ENCODE data around the gene CHAD.
"Not testable (repeated sequence)": the region's sequence is repeated elsewhere in the genome, so short reads cannot be mapped to it uniquely, and the experiment has no call there.

The CHAD gene

DNA sequence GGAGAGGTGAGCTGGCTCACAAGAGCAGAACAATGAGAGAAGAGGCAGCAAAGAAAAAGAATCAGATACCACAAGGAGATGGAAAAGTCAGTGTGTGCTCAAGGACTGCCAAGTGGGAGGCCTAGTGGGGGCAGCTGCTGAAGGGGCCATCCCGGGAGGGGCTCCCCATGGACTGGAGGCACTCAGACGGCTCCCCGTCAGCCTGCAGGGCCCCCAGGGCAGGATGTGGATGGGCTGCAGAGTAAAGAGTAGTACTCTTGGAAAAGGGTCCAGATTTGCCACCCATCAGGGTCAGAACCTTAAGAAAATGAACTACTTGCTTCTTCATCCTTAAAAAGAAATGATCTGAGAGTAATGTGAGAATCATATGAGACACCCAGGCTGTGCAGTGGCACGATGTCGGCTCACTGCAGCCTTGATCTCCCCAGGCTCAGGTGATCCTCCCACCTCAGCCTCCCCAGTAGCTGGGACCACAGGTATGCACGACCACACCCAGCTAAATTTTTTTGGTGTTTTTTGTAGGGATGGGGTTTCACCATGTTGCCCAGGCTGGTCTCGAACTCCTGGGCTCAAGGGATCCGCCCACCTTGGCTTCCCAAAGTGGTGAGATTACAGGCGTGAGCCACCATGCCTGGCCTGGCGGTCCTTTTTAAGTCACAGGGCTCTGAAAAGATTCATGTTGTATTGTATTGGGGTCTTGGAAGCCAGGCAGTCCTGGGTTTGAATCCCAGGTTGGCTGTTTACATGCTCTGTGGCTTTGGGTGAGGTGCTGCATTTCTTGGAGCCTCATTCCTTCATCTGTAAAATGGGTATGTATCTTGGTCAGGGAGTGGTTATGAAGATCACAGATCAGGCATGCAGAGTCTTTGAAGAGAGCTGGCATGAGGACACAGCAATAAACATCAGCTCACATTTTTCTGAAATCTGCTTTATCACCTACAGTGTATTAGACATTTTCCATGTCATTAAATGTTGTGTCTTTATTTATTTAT, 27.5 kb downstream of the CHAD start:
- Mint-ChIP-seq H3K4me3 (no peak overlapping the region), H3K27me3 (no peaks in the 10 kb centered on the region), H3K4me1 (ENCODE audit: low read depth) (no peaks in the 10 kb centered on the region)

DNA sequence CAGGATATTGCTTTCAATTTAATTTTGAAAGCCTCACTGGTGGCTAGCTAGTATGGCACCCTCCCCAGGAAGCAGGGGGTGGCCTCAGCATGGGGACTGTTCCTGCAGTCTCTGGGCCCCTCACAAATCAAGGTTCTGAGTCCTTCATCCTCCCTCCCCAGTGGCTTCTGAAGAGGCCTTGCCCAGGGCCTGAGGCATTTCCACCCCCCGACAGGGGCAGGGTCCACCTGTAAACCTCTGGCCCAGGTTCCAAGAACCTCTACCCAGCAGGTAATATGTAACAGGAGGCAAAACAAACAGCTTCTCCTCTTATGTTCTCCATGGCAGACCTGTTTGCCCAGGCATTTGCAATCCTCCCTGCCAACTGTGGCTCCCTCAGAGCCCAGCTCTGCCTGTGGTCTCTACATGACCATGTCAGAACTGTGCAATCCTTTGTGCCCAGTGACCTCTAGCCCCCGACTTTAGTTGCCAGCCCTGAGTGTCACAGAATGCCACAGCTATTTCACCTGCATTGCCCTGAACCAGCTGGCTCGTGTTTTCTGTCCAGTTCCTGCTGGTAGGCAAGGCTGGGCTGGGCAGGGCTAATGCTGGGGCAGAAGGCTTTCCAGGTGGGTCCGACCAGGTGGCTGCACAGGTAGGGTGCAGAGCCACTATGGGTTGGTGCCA, 28.4 kb downstream of the CHAD start:
- no peaks in the 10 kb centered on the region for H3K27me3 Mint-ChIP-seq
- H3K4me3 Mint-ChIP-seq = no peak overlapping the region
- H3K9me3 Mint-ChIP-seq = no peaks in the 10 kb centered on the region
- H3K36me3 Mint-ChIP-seq (ENCODE audit: low read depth) = peaks cover 4% of the 10 kb centered on the region
- no peaks in the 10 kb centered on the region for H3K4me1 Mint-ChIP-seq (ENCODE audit: low read depth)
- H3K27ac Mint-ChIP-seq = no peak overlapping the region

More for the DNA sequence above, 27.5 kb downstream of the CHAD start:
- Mint-ChIP-seq H3K27ac (no peak overlapping the region), H3K9me3 (no peaks in the 10 kb centered on the region), H3K36me3 (ENCODE audit: low read depth) (peaks cover 4% of the 10 kb centered on the region)

DNA sequence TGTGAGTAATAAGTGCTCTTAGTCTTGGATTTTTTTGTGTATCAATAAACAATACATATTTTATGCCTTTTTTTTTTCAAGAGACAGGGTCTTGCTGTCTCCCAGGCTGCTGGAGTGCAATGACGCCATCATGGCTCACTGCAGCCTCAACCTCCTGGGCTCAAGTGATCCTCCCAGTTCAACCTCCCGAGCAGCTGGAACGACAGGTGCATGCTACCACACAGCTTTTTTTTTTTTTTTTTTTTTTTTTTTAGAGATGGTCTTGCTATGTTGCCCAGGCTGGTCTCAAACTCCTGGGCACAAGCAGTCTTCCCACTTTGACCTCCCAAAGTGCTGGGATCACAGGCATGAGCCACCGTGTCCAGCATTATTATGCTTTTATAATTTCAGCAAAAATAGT, 29.7 kb downstream of the CHAD start:
- Mint-ChIP-seq H3K36me3 (ENCODE audit: low read depth) (peaks cover 4% of the 10 kb centered on the region), H3K9me3 (no peaks in the 10 kb centered on the region), H3K27ac (no peak overlapping the region), H3K27me3 (no peaks in the 10 kb centered on the region), H3K4me1 (ENCODE audit: low read depth) (no peaks in the 10 kb centered on the region), H3K4me3 (no peak overlapping the region)

DNA sequence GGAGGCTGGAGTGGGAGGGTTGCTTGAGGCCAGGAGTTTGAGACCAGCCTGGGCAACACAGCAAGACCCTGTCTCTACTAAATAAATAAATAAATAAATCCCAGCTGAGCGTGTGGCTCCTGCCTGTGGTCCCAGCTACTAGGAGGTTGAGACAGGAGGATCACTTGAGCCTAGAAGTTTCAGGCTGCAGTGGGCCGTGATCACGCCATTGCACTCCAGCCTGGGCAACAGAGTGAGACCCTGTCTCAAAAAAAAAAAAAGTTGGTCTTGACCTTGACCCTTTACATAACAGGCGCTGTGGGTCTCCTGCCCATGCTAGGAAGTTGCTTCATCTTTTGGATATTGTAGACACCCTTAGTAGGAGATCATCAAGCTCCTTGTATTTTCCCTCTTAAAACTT, 31.3 kb downstream of the CHAD start:
- Mint-ChIP-seq H3K4me1 (ENCODE audit: low read depth) (no peaks in the 10 kb centered on the region), H3K27me3 (no peaks in the 10 kb centered on the region), H3K27ac (no peak overlapping the region), H3K9me3 (no peaks in the 10 kb centered on the region), H3K36me3 (ENCODE audit: low read depth) (peaks cover 4% of the 10 kb centered on the region), H3K4me3 (no peak overlapping the region)

DNA sequence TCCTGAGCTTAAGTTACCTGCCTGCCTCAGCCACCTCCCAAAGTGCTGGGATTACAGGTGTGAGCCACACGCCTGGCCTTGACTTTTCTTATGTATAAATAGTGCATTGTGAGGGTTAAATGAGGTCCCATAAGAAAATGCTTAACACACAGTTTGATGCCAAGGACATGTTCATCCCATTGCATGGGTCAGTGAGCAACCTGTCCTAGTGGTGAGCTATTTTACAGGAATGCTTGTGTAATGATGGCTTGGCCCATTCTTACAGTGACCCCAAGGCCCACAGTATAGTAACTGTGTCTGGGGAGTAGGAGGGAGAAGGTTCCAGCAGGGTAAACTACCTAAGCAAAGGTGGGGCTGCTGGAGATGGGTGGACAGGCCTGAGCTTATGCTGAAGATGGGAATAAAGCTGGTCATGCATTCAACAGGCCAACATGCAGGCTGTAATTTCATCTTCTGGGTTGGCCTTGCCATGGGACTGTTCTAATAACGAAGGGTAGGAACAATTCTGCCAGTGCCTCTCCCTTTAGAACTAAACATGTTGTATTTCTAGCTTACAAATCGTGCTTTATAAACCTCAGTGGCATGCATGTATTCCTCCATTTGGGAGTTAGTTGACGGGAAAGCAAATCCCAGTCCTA, 36.4 kb downstream of the CHAD start:
- no peaks in the 10 kb centered on the region for H3K27me3 Mint-ChIP-seq
- H3K4me1 Mint-ChIP-seq (ENCODE audit: low read depth) = peaks cover 7% of the 10 kb centered on the region
- H3K9me3 Mint-ChIP-seq = no peaks in the 10 kb centered on the region
- no peak overlapping the region for H3K27ac Mint-ChIP-seq
- no peak overlapping the region for H3K4me3 Mint-ChIP-seq
- no peaks in the 10 kb centered on the region for H3K36me3 Mint-ChIP-seq (ENCODE audit: low read depth)

DNA sequence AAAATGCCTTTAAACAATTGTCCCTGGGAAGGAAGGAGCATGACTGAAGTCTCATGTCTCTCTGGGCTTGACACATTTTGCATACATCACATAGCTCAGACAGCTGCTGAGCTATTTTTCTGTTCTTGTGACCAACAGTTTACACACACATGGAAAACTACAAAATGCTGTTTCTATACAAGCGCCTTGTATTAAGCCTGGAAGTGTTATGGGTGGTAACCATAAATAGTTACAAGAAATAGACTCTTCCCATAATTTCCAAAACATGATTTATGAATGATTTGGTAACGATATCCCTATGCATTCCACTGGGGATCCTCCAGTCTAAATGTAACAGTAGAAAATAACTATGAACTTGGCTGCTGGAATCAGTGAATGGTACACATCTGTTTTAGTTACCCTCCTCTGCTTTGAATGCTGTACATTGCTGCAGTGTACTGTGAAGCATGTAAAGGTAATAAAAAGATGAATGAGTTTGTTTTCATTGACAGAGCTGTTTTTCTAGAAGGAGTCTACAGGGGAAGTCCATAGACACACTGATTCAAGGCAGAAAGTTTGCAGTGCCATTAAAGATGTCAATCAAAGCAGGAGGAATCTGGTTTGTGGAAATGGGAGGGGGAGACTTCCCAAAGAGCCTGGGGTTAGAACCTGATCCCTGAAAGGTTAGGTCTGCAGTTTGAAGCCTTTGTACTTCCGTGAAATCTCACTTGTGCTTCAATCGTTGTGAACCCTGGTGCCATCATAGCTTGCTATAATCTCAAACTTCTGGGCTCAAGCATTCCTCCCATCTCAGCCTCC, 37.7 kb downstream of the CHAD start:
- no peaks in the 10 kb centered on the region for H3K27me3 Mint-ChIP-seq
- H3K9me3 Mint-ChIP-seq = no peaks in the 10 kb centered on the region
- H3K4me1 Mint-ChIP-seq (ENCODE audit: low read depth) = peaks cover 14% of the 10 kb centered on the region
- H3K4me3 Mint-ChIP-seq = no peak overlapping the region
- no peak overlapping the region for H3K27ac Mint-ChIP-seq
- H3K36me3 Mint-ChIP-seq (ENCODE audit: low read depth) = no peaks in the 10 kb centered on the region

DNA sequence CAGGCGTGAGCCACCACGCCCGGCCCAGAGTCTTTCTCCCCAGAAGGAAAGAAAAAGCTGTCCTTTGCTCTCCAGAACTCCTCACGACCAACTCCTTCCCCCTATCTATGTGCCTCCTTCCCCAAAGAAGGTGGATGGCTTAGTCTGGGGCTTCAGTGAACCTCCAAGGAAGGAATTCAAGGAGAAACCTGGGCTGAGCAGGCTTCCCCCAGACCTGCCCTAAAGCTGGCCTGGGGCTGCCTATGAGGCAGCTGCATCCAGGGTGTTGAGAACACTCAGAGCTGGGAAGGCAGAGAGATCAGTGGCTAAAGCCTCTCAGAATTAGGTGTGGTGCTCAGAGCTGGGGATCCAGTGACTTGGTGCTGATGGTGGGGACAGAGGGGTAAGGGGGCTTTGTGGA, 38.9 kb downstream of the CHAD start:
- Mint-ChIP-seq H3K4me1 (ENCODE audit: low read depth) (peaks cover 17% of the 10 kb centered on the region), H3K9me3 (no peaks in the 10 kb centered on the region), H3K27me3 (no peaks in the 10 kb centered on the region), H3K36me3 (ENCODE audit: low read depth) (no peaks in the 10 kb centered on the region), H3K4me3 (no peak overlapping the region), H3K27ac (no peak overlapping the region)

DNA sequence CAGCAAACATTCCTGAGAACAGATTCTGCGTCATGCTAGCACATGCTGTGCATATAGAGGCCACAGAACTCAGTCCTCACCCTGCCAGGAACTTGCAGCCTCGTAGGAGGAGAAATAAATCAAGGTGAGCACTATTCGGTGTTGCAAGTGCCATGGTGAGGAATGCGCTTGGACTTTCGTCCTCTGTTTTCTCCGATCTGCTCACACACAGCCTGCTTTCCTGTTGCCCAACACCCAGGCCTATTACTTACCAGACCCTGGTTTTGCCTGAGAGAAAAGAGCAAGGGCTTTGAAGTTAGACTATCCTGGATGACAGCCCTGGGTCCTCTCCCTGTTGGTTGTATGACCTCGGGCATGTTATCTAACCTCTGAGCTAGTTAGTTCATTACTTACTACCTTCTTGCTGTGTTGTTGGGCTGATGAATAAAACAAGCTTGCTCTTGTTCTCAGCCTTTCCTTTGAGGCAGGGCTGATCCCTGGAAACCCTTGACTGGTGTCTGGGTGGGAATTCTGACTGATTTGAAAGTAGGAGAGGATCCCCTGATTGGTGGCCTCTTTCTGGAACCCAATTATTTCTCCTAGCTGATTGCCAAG, 39.8 kb downstream of the CHAD start:
- Mint-ChIP-seq H3K9me3 (no peaks in the 10 kb centered on the region), H3K4me3 (no peak overlapping the region), H3K4me1 (ENCODE audit: low read depth) (peaks cover 17% of the 10 kb centered on the region), H3K27me3 (no peaks in the 10 kb centered on the region), H3K36me3 (ENCODE audit: low read depth) (no peaks in the 10 kb centered on the region), H3K27ac (no peak overlapping the region)

DNA sequence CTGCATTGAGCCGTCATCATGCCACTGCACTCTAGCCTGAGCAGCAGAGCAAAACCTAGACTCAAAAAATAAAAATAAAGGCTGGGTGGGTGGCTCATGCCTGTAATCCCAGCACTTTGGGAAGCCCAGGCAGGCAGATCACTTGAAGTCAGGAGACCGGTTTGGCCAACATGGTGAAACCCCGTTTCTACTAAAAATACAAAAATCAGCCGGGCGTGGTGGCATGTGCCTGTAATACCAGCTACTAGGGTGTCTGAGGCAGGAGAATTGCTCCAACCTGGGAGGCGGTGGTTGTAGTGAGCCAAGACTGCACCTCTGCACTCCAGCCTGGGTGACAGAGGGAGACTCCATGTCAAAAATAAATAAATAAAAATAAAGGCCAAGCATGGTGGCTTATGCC, 40.6 kb downstream of the CHAD start:
- H3K4me3 Mint-ChIP-seq; H3K27ac Mint-ChIP-seq; H3K27me3 Mint-ChIP-seq; H3K9me3 Mint-ChIP-seq; H3K36me3 Mint-ChIP-seq (ENCODE audit: low read depth): not testable (repeated sequence)
- peaks cover 17% of the 10 kb centered on the region for H3K4me1 Mint-ChIP-seq (ENCODE audit: low read depth)

DNA sequence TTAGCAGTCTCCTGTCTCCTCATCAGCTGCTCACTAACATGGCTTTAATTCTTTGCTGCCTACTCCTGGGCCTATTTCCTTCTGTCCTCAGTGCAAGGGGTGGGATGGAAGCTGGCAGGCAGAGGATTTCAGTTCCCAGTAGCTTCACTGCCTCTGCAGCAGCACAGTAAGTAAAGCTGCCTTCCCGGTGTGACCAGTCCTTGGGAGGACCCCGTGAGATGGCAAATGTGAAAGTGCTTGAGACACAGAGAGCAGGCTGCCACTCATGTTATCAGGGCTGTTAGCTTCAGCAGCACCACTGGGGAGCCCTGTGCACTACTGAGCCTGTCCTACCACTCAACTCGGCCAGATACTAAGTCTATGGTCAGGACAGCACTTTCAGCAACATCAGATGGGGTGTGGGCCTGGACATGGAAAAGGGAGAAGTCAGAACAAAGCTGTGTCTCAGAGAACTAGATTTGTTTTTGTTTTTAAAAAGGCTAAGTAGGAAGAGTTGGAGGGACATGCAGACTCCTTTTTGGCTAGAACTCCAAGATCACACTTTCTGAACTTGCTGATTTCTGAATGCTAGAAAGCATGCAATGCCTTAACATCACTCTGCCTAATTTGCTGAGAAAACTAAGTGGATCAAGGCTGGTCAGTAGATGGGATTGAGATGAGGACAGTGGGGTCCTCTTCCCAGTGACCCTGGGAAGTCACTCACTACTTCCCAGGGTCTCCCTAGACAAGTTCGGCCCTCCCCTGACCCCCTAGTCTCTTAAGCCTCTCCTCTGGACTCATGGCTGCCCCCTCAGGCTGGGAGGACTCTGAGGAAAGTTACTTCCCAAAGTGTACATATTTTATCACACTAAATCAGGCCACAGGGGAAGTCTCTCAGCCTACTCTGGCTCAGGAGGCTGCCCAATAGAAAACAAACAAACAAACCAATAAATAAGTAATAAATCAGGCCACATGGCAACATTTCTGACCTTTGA, 41.6 kb downstream of the CHAD start:
- peaks cover 17% of the 10 kb centered on the region for H3K4me1 Mint-ChIP-seq (ENCODE audit: low read depth)
- H3K27me3 Mint-ChIP-seq = no peaks in the 10 kb centered on the region
- no peaks in the 10 kb centered on the region for H3K36me3 Mint-ChIP-seq (ENCODE audit: low read depth)
- H3K27ac Mint-ChIP-seq = peak overlapping the region; percentile 69
- no peaks in the 10 kb centered on the region for H3K9me3 Mint-ChIP-seq
- H3K4me3 Mint-ChIP-seq = peak overlapping the region; percentile 87

DNA sequence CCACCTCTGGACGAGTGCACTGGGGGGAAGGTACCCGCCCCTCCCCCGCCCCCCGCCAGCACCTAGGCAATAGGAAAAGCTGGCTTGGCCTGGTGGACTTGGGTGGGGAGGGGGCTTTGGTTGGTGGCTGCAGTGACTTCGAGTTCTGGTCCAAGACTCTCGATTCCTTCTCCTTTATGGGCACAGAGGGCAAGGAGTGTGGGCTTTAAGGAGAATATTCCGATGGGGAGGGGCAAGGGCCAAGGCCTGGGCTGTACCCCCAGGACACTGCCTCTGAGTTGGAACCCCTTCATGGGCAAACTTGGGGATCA, 42.3 kb downstream of the CHAD start:
- Mint-ChIP-seq H3K4me3 (peak overlapping the region; percentile 87), H3K36me3 (ENCODE audit: low read depth) (no peaks in the 10 kb centered on the region), H3K27me3 (no peaks in the 10 kb centered on the region), H3K9me3 (no peaks in the 10 kb centered on the region), H3K4me1 (ENCODE audit: low read depth) (peaks cover 21% of the 10 kb centered on the region), H3K27ac (peak overlapping the region; percentile 69)

DNA sequence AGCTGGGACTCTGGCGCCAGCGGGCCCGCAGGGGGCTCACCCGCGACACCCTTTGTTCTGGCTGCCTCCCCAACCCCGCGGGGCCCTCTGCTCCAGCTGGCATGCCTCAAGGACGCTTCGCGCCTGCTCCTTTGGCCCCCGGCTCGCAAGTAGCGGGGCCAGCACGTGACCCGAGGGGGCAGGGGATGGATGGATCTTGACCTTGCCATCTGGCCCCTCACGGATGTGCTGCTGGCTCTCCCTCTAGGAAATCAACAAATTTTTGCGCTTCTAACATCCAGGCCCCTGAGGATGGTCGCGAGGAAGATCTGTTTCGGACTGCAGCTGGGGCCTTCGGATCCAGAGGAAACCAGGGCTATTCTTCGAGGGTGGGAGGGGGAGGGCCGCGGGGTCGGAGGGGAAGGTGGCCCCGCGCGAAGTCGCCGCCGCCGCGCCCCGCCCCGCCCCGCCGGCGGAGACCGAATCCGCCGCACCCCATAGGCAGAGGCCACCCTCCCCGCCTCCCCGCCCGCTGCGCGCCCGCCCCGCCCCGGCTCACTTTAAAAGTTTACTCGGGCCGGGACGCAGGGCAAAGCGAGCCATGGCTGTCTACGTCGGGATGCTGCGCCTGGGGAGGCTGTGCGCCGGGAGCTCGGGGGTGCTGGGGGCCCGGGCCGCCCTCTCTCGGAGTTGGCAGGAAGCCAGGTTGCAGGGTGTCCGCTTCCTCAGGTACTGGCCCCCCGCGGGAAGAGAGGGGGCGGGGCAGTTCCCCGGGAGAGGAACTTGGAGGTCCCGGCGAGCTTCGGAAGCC, 42.8 kb downstream of the CHAD start, which contains the start of gene ACSF2:
Gene ACSF2 (plus strand): TSS at position 537 of the 790 bp plus-strand sequence. CDS start 44 bp downstream, at position 581.
- Mint-ChIP-seq H3K27ac (peak within 1 kb of the TSS; percentile 69), H3K27me3 (no peaks in the 10 kb centered on the region), H3K4me3 (peak within 1 kb of the TSS; percentile 87), H3K9me3 (no peaks in the 10 kb centered on the region), H3K4me1 (ENCODE audit: low read depth) (peaks cover 27% of the 10 kb centered on the region), H3K36me3 (ENCODE audit: low read depth) (no peaks in the 10 kb centered on the region)

All from stimulated activated naive CD8-positive, alpha-beta T cell treated with anti-CD3 and anti-CD28 coated beads, Interleukin-15, Interleukin-2, amounts not matched to agents 100 ng/mL and 50 ng/mL, for 24 hours (primary cell).